Measurements from ENCODE around the gene BTLA.
A peak's percentile ranks its signal among the peaks of the same experiment; 100 is the strongest.
"Not testable (repeated sequence)": the region's sequence is repeated elsewhere in the genome, so short reads cannot be mapped to it uniquely, and the experiment has no call there.

BTLA gene
- total RNA-seq: 8.3 to 21.6 (median 18.2) reads per million in 4 donors

DNA sequence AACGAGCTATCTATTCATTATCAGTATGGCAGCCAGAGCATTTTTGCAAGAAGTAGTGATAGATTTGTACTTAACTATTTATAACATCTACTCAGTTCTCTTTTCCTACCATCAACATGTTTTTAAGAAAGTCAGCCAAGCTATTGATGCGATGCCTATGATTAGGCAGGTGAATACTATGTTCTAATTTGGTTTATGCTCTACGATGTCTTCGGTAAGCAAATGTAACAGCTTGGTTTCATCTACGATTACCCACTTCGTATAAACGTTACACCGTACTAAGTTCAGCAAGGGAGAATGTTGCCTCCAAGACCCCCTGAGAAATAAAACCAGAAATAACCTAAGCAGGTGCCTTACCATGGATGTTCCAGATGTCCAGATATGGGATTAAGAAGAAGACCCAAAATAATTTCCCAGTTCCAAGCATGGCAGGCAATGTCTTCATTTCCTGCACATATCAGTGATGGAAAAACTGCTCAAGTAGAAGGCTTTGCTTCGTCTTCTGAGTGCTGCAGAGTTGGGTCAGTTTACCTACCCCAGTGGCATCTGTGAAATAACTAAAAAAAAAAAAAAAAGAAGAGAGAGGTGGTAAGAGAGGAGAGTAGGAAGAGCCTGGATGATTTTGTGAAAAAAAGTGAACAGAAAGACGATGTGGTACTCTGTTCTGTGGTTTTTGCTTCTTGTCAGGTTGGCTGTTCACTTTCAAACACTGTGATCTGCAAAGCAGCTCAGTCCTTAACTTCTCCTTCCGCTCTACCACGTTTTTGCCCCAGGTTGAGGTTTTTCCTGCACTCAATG lies at the start of gene BTLA:
TSS of gene BTLA (minus strand) at position 559 of the 798 bp plus-strand sequence. CDS start at position 445, 114 bp downstream.
- peak in 1 of 5 donors; percentile 64 for DNase-seq

DNA sequence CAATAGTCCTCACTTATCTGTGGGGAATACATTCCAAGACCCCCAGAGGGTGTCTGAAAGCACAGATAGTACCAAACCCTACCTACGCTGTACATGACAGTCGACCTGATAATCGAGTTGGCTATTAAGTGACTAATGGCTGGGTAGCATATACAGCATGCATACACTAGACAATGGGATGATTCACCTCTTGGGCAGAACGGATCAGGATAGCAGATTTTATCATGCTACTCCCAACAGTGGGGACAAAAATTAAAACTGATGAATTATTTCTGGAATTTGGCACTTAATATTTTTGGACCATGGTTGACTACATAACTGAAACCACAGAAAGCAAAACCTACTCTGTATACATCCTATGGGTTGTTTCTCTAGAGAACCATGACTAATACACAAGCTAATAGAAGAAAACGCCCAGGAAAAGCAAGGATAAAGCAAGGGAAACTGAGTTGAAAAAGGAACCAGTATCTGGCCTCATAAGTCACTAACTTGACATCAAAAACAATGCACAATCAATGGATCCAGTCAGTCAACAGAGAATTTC lies 47.0 kb upstream of the BTLA start:
- DNase-seq: no peak

DNA sequence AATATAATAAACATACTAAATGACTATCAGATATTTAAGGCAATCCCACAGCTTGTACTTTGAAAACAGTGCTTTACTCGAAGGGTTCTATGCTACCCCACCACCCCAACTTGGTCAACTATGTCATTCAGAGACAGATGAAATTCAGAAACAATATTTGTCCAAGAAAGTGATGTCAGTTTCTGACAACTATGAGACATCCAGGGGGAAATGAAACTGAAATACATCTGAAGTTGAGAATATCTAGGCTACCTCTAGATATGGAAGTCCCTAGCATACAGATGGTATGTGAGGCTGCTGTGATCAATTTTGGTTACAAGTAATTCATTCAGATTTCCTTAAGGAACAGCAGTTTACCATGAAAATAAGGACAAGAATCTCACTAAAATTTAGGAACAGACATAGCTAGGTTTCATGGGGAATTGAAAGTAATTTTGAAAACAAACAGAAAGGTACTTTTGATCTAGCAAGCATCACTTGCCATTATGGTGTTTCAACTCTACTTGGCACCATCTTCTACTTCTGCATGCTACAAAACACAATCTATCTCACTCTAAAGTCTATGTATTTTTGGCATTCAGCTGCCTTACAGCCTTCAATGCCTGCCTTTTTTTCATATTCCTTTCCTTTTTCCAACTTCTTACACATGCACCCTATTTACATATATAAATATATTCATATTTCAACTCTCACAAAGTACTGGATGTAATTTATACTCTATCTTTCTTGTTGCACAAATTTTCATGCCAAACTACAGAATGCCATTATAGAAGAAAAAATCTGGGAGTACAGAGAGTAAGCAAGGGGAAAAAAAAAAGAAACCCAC lies 40.8 kb upstream of the BTLA start:
- no peak for DNase-seq

GRCh38 chr3:112531358-112531781 lies 32.1 kb upstream of the BTLA start:
- peak in 1 of 5 donors; percentile 24 for DNase-seq

- no peak for DNase-seq
Observed at GRCh38 chr3:112530573-112530972, 31.3 kb upstream of the BTLA start.

GRCh38 chr3:112524127-112524526 lies 24.9 kb upstream of the BTLA start:
- DNase-seq: not testable (repeated sequence)

DNA sequence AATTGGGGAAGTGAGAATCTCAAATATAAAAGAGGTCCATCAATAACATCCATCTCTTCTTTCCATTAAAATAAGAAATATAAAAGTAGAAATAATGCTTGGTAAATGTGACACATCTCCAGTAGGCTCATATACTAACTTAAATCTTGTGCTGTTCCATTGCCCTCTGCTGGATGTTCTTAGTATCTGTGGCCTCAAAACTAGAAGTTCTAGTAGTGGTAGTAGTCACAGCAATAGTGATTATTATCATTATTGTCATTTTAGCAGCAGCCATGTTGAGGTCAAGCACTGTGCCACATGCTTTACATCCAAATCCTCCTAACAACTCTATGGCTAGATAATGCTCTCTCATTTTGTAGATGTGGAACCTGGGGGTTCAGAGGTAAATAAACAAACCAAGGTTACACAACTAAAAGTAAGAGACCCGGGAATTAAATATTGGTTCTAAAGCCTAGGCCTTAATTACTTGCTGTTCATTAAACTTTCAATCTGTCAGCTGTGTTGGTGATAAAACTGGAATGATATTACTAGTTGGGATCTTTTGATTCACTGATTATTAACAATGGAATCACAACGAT lies 20.2 kb upstream of the BTLA start:
- DNase-seq: peak in 3 of 5 donors; percentile 16 to 66 (median 38)

- not testable (repeated sequence) for DNase-seq
Observed at GRCh38 chr3:112518970-112519369, 19.7 kb upstream of the BTLA start.

DNA sequence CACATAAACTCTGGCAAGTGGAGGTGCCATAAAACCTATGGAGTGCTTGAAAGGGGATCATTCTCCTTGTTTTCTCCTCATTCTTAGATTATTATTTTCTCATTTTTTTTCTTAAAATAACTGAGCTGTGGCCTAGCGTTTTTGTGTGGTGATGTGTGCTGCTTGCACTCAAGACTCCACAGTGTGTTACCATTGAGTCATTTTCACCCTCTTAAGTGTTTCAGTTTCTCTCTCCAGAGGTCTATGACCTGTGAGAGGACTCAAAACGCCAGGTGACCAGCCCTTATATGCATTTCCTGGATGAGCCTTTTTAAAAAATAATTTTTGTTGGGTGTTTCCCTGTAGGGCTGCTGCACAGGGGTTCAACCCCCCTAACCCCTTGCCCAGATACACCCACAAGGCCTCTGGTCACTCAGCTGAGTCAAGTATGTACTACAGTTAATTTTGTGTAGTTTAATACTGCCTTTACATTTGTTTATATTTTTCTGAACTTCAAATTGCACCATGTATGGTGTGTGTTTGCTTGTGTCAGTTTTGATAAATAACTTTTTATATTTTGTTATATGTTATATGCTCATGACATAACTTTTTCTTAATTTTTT lies 15.4 kb upstream of the BTLA start:
- DNase-seq: peak in 1 of 5 donors; percentile 86

- DNase-seq: no peak
Observed at GRCh38 chr3:112512320-112512719, 13.0 kb upstream of the BTLA start.

DNA sequence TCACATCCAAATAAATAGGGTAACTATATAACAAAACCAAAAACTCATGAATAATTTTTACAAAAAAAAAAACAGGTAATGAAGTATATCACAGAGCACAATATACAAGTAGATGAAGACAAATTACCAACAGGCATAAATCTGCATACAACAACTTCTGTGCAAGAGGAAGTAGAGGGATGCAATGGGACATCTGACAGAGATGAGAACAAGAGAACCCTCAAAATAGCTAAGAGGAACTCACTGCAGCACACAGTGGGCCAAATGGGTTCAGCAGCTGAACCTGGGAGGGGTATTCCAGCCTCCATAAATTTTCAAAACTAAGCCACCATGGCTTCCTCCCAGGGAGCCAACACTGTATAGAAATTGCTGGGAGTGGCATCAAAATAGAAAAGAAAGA lies 9.6 kb upstream of the BTLA start:
- no peak for DNase-seq

- DNase-seq: no peak
Observed at GRCh38 chr3:112508261-112508660, 9.0 kb upstream of the BTLA start.

DNA sequence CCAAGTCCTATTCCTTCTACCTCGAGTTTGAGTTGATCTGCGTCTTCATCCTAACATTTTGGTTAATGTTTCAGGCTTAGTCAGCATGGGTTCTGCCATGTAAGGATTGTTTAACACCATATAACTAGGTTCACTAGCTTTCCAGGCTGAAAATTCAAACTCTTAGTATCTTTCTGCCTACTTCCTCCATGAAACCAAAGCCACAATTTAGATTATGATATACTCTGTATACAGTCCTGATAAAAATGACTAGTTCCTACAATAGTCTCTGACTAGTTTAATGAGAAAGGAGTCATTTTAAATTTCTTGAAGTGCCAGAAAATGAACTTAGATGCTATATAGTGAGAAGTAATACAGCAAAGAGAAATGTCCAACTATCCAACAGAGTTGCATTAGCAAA lies 6.6 kb upstream of the BTLA start:
- DNase-seq: no peak

DNA sequence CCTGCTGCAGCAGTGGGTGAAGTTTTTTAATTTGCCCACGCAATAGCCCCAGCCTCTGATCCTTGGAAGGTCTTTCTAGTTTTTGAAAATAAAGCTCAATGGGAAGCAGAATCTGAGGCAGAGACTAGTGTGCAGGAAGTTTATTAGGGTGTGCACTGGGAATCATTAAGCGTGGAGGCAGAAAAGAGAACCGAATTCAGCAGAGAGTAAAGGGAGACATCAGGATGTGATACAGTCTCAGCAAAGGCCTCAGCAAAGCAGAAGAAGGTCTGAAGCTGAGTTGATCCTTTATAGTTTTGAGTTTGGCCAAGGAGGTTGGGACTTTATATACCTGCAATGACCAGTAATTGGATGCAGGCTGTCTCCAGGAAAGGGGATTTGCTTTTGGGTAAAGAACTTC lies 4.9 kb upstream of the BTLA start:
- DNase-seq: no peak

GRCh38 chr3:112503304-112503972 lies 4.2 kb upstream of the BTLA start:
- no peak for DNase-seq

GRCh38 chr3:112500621-112501020 lies 1.3 kb upstream of the BTLA start:
- no peak for DNase-seq

GRCh38 chr3:112497897-112498548 lies 1.2 kb downstream of the BTLA start:
- no peak for DNase-seq

DNA sequence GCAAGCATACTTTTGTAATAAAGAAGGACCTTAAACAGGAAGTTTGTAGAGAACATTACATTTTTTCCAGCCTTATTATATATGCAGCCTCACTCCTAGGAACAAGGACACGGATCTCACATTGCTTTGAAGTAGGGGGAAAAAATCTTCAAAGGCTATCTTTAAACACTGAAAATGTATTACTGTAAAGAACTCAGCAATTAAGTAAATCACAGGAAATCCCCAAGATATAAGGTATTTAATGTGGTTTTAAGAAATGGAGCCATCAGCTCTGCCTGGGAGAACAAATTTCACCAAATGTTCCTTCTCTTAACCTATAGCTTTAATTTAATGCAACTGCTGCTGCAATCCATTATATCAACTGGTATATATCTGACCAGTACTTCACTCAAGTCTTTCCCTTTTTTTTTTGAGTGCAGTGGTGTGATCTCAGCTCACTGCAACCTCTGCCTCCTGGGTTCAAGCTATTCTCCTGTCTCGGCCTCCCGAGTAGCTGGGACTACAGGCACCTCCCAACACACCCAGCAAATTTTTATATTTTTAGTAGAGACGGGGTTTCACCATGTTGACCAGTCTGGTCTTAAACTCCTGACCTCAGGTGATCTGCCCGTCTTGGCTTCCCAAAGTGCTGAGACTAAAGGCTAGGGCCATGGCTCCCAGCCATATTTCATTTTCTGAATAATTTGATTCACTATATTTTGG lies 2.8 kb downstream of the BTLA start:
- no peak for DNase-seq

DNA sequence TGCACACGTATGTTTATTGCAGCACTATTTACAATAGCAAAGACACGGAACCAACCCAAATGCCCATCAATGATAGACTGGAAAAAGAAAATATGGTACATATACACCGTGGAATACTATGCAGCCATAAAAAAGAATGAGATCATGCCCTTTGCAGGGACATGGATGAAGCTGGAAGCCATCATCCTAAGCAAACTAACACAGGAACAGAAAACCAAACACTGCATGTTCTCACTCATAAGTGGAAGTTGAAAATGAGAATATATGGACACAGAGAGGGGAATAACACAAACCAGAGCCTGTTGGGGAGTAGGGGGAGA lies 4.9 kb downstream of the BTLA start:
- not testable (repeated sequence) for DNase-seq

DNA sequence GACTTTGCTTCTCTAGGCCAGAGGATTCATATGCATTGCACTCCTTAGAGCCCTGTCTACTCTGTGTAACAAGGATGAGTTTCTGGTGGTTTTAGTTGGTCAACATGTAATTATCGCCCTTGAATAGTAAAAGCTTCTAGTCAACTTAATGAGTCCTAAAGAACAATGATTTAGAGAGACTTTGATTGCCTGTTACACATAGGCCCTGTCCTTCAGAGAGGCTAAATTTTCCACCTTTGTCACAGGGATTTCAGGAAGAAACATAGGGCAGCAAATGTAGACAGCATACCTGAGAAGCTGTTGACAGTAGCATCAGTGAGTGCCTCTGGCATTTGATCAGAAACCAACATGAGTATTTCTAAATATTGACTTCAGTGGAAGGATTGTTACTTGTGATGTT lies 7.1 kb downstream of the BTLA start:
- DNase-seq: no peak

- DNase-seq: no peak
Observed at GRCh38 chr3:112491373-112491772, 7.9 kb downstream of the BTLA start.

All from T-helper 1 cell (primary cell).